GM12864 (cell line): ENCODE measurements around the gene RPS6KA3.
A peak's percentile ranks its signal among the peaks of the same experiment; 100 is the strongest.
"Not testable (repeated sequence)": the region's sequence is repeated elsewhere in the genome, so short reads cannot be mapped to it uniquely, and the experiment has no call there.

Experiments
- DNase-seq: peaks from one replicate; pipeline ENCODE4 v3.0.0-alpha.2; 2011; ENCODE audit warnings: low read depth
- H3K4me3 ChIP-seq: 2 replicates; pipeline ENCODE4 v1.5.1; 2011; ENCODE audit warnings: mild to moderate bottlenecking, low read depth, low read length, control low read depth
- CTCF ChIP-seq: IDR thresholded peaks from 2 replicates; pipeline ENCODE4 v1.5.1; 2011; ENCODE audit warnings: low read depth, mild to moderate bottlenecking, moderate library complexity, low read length, control low read depth, inconsistent platforms; ENCODE audit errors: missing control alignments

Gene RPS6KA3

DNA sequence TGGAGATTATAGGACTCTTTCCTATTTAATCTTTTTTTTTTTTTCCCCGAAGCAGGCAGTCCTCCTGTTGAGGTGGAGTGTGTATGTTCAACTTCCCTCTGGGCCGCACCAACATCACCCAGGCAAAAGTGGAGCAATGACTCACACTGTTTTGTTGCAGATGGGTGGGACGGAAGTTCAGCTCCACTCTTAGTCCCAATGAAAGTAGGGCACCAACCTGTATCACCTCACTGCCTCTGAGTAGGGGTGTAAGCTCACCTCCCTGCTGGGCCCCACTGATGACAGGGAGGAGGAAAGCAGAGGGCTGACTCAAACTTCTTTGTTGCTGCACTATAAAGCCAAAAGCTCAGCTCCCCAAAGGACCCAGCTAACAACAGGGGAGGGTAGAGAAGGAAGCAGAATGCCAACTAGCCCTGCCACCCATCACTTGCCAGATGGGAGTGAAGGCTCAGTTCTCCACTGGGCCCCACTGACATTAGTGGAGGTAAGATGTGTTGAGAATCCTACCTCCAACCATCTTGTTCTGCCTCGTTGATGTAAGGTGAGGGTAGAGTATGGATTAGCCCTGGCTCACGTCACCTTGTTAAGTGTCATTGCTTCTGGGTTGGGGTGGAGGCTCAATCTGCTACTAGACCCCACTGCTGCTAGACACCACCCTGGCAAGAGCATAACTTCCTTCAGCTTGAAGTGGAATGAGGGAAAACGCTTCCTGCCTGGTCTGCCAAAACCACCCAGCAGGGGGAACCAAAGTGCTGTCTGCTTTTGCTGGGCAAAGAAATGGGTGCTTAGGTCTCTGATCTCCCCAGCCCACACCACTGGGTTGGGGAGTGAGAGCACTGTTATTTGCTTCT is 14.1 kb downstream of the RPS6KA3 start:
- peak; percentile 71 for TF ChIP-seq CTCF
- H3K4me3 ChIP-seq, result no peak overlapping the region
- DNase-seq, result no peak

DNA sequence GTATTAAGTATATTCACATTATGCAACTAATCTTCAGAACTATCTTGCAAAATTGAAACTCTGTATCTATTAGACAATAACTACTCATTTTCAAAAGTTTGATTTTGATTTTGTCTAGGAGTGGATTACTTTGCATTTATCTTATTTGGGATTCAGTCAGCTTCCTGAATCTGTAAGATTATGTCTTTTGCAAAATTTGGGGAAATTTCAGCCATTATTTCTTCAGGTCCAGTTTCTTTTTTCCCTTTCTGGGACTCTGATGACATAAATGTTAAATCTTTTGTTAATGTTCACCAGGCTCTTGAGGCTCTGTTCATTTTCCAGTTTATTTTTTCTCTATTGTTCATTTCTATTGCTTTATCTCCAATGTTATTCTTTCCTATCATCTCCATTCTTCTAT is 15.0 kb downstream of the RPS6KA3 start:
- no peak overlapping the region for H3K4me3 ChIP-seq
- DNase-seq, result no peak
- TF ChIP-seq CTCF, result no peak

DNA sequence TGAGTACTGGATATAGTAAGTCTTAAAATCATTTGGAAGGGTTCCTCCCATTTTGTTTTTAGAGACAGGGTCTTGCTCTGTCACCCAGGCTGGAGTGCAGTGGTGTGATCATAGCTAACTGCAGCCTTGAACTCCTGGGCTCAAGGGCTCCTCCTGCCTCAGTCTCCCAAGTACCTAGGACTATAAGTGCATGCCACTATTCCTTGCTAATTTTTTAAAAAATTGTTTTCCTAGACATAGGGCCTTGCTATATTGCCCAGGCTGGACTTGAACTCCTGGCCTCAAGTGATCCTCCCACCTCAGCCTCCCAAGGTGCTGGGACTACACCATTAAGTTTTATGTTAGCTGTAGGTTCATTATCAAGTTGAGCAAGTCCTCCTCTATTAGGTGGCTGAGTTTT is 16.6 kb downstream of the RPS6KA3 start:
- H3K4me3 ChIP-seq, DNase-seq: not testable (repeated sequence)

DNA sequence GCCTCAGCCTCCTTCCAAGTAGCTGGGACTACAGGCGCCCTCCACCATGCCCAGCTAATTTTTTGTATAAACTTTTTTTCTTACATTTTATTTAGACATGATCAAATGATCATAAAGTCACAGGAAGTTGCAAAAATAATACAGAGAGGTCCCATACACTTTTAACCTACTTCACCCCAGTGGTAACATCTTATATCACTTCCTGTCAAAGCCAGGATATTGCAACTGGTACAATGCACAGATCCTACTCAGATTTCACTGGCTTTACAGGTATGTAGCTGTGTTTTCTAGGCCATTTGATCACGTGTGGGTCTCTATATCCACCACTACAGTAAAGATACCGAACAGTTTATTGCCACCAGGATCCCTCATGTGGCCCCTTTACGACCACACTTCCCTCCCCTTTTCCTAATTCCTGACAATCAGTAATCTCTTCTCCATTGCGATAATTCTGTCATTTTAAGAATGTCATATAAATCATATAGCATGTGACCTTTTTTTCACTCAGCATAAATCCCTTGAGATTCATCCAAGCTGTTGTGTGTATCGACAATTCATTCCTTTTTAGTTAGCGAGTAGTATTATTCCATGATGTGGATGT is 18.0 kb downstream of the RPS6KA3 start:
- TF ChIP-seq CTCF, result no peak
- no peak overlapping the region for H3K4me3 ChIP-seq
- no peak for DNase-seq

DNA sequence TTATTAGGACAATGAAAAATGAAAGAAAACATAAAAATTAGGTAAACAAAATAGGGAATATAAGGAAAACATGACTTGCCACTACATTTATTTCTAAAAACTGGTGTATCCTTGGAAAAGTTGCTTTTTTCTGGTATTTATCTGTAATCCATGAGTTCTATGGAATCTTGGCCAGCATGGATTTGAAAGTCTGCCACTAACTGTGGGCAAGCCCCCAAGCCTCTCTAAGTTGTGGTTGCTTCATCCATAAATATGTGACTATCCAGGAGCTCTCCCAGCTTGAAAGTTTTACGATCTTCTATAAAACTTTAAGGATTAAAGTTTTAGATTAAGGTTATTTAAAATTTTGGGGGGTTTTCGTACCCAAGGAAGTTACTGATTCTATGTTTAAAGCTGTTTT is 21.8 kb downstream of the RPS6KA3 start:
- DNase-seq, result no peak
- no peak overlapping the region for H3K4me3 ChIP-seq
- no peak for TF ChIP-seq CTCF

DNA sequence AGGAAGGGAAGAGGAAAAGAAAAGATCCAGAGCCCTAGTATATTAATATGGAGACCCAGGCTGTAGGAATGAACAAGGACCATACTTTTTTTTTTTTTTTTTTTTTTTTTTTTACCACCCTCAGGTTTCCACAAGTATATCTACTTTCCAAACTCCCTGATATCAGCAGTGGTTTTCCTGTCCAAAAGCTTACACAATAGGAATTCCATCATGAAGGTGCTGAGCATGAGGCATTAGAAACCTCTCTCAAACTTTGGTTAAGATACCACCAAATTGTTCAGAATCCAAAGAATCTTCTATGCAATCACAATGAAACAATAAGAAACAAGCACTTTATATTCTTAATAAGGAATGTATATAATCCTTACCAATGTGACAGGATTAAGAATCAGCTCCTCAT is 26.5 kb downstream of the RPS6KA3 start:
- H3K4me3 ChIP-seq, result no peak overlapping the region
- DNase-seq, result no peak
- TF ChIP-seq CTCF, result no peak

- DNase-seq, result no peak
- TF ChIP-seq CTCF, result no peak
- no peak overlapping the region for H3K4me3 ChIP-seq
Measured at GRCh38 chrX:20237864-20238263, 28.8 kb downstream of the RPS6KA3 start.
